WTC11 (cell line): ENCODE measurements around the gene PRRC2B. TPM values are rescaled to one million over a fixed set of nuclear protein-coding genes. Genes with fewer than 3 reads are reported as not detected.

Experiments
- ATAC-seq: fragments of 200-7000 bp; cut with Tn5 transposase; 2 replicates; pipeline ENCODE4 v1.10.0; 2021; ENCODE audit warnings: mild to moderate bottlenecking, moderate library complexity
- CTCF ChIA-PET: fragments of 300-600 bp; sonication (Branson Sonifier 250); formaldehyde crosslinking; loops from one replicate; lab custom pipeline; 2021; ENCODE audit warnings: antibody characterized with exemption; lab: Charles Lee
- POLR2A ChIA-PET: fragments of 350-600 bp; sonication (Branson Sonifier 250); formaldehyde crosslinking; loops from one replicate; lab custom pipeline; 2021; ENCODE audit warnings: antibody characterized with exemption; lab: Charles Lee
- DNase-seq: peaks from one replicate; pipeline ENCODE4 v3.0.0; 2021; ENCODE audit warnings: low spot score
- H3K27ac Mint-ChIP-seq: 2 replicates; pipeline ENCODE4 v1.8.0; 2021; ENCODE audit warnings: mixed read lengths
- H3K27me3 Mint-ChIP-seq: 2 replicates; pipeline ENCODE4 v1.8.0; 2021; ENCODE audit warnings: low read depth, mild to moderate bottlenecking, moderate library complexity, mixed read lengths
- H3K36me3 Mint-ChIP-seq: 2 replicates; pipeline ENCODE4 v1.8.0; 2021; ENCODE audit warnings: mixed read lengths
- H3K4me1 Mint-ChIP-seq: 2 replicates; pipeline ENCODE4 v1.8.0; 2022; ENCODE audit warnings: mixed read lengths
- H3K4me3 Mint-ChIP-seq: 2 replicates; pipeline ENCODE4 v1.8.0; 2021; ENCODE audit warnings: mild to moderate bottlenecking, moderate library complexity, mixed read lengths
- H3K9me3 Mint-ChIP-seq: 2 replicates; pipeline ENCODE4 v1.8.0; 2021; ENCODE audit warnings: mixed read lengths
- ATF2 ChIP-seq: sonication (generic); formaldehyde crosslinking; IDR thresholded peaks from 2 replicates; pipeline ENCODE4 v1.8.1; 2022; ENCODE audit warnings: low read depth, missing genetic modification reagents, borderline replicate concordance
- CBFB ChIP-seq: sonication (generic); formaldehyde crosslinking; IDR thresholded peaks from 2 replicates; pipeline ENCODE4 v1.8.1; 2022; ENCODE audit warnings: mild to moderate bottlenecking, low read depth, missing genetic modification reagents
- CDX4 ChIP-seq: fragments of 250-450 bp; sonication (Bioruptor Pico); IDR thresholded peaks from 2 replicates; pipeline ENCODE4 v1.9.0; 2021; ENCODE audit warnings: moderate library complexity, mild to moderate bottlenecking, inconsistent platforms, borderline replicate concordance
- ESRRA ChIP-seq: sonication (generic); formaldehyde crosslinking; IDR thresholded peaks from 2 replicates; pipeline ENCODE4 v1.8.1; 2022; ENCODE audit warnings: mild to moderate bottlenecking, missing genetic modification reagents, borderline replicate concordance
- FOXJ3 ChIP-seq: sonication (generic); formaldehyde crosslinking; IDR thresholded peaks from 2 replicates; pipeline ENCODE4 v1.9.0; 2021; ENCODE audit warnings: missing genetic modification reagents, mild to moderate bottlenecking, borderline replicate concordance
- FOXK1 ChIP-seq: sonication (generic); formaldehyde crosslinking; IDR thresholded peaks from 2 replicates; pipeline ENCODE4 v1.8.0; 2022; ENCODE audit warnings: mild to moderate bottlenecking, moderate library complexity, missing genetic modification reagents
- FOXP1 ChIP-seq: sonication (generic); formaldehyde crosslinking; IDR thresholded peaks from 2 replicates; pipeline ENCODE4 v1.8.0; 2022; ENCODE audit warnings: missing genetic modification reagents, mild to moderate bottlenecking, moderate library complexity, borderline replicate concordance
- FOXP4 ChIP-seq: sonication (generic); formaldehyde crosslinking; IDR thresholded peaks from 2 replicates; pipeline ENCODE4 v1.8.0; 2022; ENCODE audit warnings: mild to moderate bottlenecking, missing genetic modification reagents
- GRHL2 ChIP-seq: fragments of 250-450 bp; sonication (Bioruptor Pico); IDR thresholded peaks from 2 replicates; pipeline ENCODE4 v1.8.0; 2022; ENCODE audit warnings: mild to moderate bottlenecking, moderate library complexity; ENCODE audit not compliant: insufficient replicate concordance, severe bottlenecking
- MXD4 ChIP-seq: fragments of 250-450 bp; sonication (Bioruptor Pico); IDR thresholded peaks from 2 replicates; pipeline ENCODE4 v1.8.0; 2021; ENCODE audit warnings: mild to moderate bottlenecking, moderate library complexity, borderline replicate concordance
- NFATC4 ChIP-seq: fragments of 250-450 bp; sonication (Bioruptor Pico); IDR thresholded peaks from 2 replicates; pipeline ENCODE4 v1.9.0; 2021; ENCODE audit warnings: mild to moderate bottlenecking
- NFE2L1 ChIP-seq: sonication (generic); formaldehyde crosslinking; IDR thresholded peaks from 2 replicates; pipeline ENCODE4 v1.8.1; 2023; ENCODE audit warnings: missing genetic modification reagents
- OVOL2 ChIP-seq: fragments of 250-450 bp; sonication (Bioruptor Pico); IDR thresholded peaks from 2 replicates; pipeline ENCODE4 v1.9.0; 2021; ENCODE audit warnings: mild to moderate bottlenecking, borderline replicate concordance
- PREB ChIP-seq: sonication (generic); formaldehyde crosslinking; IDR thresholded peaks from 2 replicates; pipeline ENCODE4 v1.8.1; 2022; ENCODE audit warnings: mild to moderate bottlenecking, missing genetic modification reagents, moderate library complexity, borderline replicate concordance
- PRRX2 ChIP-seq: fragments of 250-450 bp; sonication (Bioruptor Pico); IDR thresholded peaks from 2 replicates; pipeline ENCODE4 v1.8.0; 2021; ENCODE audit warnings: mild to moderate bottlenecking
- USF1 ChIP-seq: sonication (generic); formaldehyde crosslinking; IDR thresholded peaks from 2 replicates; pipeline ENCODE4 v1.8.0; 2022; ENCODE audit warnings: mild to moderate bottlenecking, missing genetic modification reagents
- ZNF121 ChIP-seq: sonication (generic); formaldehyde crosslinking; IDR thresholded peaks from 2 replicates; pipeline ENCODE4 v1.8.0; 2023; ENCODE audit warnings: missing genetic modification reagents
- ZNF232 ChIP-seq: sonication (generic); formaldehyde crosslinking; IDR thresholded peaks from 2 replicates; pipeline ENCODE4 v1.8.0; 2022; ENCODE audit warnings: mild to moderate bottlenecking, missing genetic modification reagents
- ZNF263 ChIP-seq: sonication (generic); formaldehyde crosslinking; IDR thresholded peaks from 2 replicates; pipeline ENCODE4 v1.8.1; 2022; ENCODE audit warnings: low read depth, mild to moderate bottlenecking, moderate library complexity, missing genetic modification reagents
- ZNF423 ChIP-seq: fragments of 250-450 bp; sonication (Bioruptor Pico); IDR thresholded peaks from 2 replicates; pipeline ENCODE4 v2.1.2; 2022; ENCODE audit warnings: mild to moderate bottlenecking, moderate library complexity
- ZNF532 ChIP-seq: fragments of 250-450 bp; sonication (Bioruptor Pico); IDR thresholded peaks from 2 replicates; pipeline ENCODE4 v1.9.0; 2021; ENCODE audit warnings: mild to moderate bottlenecking, borderline replicate concordance
- total RNA-seq: library from RNA; stranded (reverse); gene quantifications from 3 replicates; pipeline ENCODE4 v1.2.3, GENCODE V29; 2021

PRRC2B gene
- total RNA-seq, 1 experiment from 2014 or later: 272 TPM

GRCh38 chr9:131467214-131467935 lies 73.5 kb downstream of the PRRC2B start (continued):
- TF ChIP-seq NFATC4 (CRISPR knock-in tag) (no peak), ZNF263 (CRISPR knock-in tag) (no peak)

- Mint-ChIP-seq H3K9me3 (no peaks in the 10 kb centered on the region), H3K27me3 (no peaks in the 10 kb centered on the region), H3K36me3 (peaks cover 82% of the 10 kb centered on the region), H3K4me1 (no peaks in the 10 kb centered on the region)
- ChIA-PET POLR2A (no interaction called here), CTCF (no interaction called here)
- no peak for TF ChIP-seq FOXP4 (CRISPR knock-in tag)
- TF ChIP-seq ZNF423: no peak
- TF ChIP-seq ATF2 (CRISPR knock-in tag): no peak
- TF ChIP-seq FOXK1: no peak
- TF ChIP-seq ZNF532 (CRISPR knock-in tag): no peak
- no peak for TF ChIP-seq ZNF121 (CRISPR knock-in tag)
- no peak for TF ChIP-seq PREB
- no peak for TF ChIP-seq USF1 (CRISPR knock-in tag)
- TF ChIP-seq ZNF232 (CRISPR knock-in tag): no peak
- TF ChIP-seq GRHL2 (CRISPR knock-in tag): no peak
- TF ChIP-seq ESRRA (CRISPR knock-in tag): no peak
- no peak for TF ChIP-seq OVOL2 (CRISPR knock-in tag)
- TF ChIP-seq CBFB (CRISPR knock-in tag): no peak
- TF ChIP-seq FOXJ3: no peak
- TF ChIP-seq FOXP1 (CRISPR knock-in tag): no peak
- no peak for TF ChIP-seq PRRX2 (CRISPR knock-in tag)
- TF ChIP-seq NFE2L1: no peak
- TF ChIP-seq CDX4: no peak
- TF ChIP-seq MXD4 (CRISPR knock-in tag): no peak
- TF ChIP-seq, all 79 proteins: peak for 0
- ATAC-seq (no peak), DNase-seq (no peak)
- Mint-ChIP-seq H3K27ac (no peak overlapping the region), H3K4me3 (no peak overlapping the region)
Measured at GRCh38 chr9:131468031-131468430, 74.1 kb downstream of the PRRC2B start.
